Esophagus (tissue), 2 donors: Measurements from ENCODE around the gene ARAP2. TPM values are rescaled to one million over a fixed set of nuclear protein-coding genes. Genes with fewer than 3 reads are reported as not detected.

Experiments
- H3K27ac ChIP-seq, 2 donors: one replicate each; pipeline ENCODE4 v1.5.1; 2013; ENCODE audit warnings: low read depth in 2 of 2, mild to moderate bottlenecking in 2 of 2, inconsistent platforms in 1 of 2, low read length in 1 of 2, moderate library complexity in 1 of 2
- H3K27me3 ChIP-seq, 2 donors: one replicate each; pipeline ENCODE4 v1.6.1; 2013; ENCODE audit warnings: low read length in 2 of 2, control low read depth in 1 of 2, mild to moderate bottlenecking in 1 of 2; ENCODE audit not compliant: insufficient read depth in 2 of 2, control insufficient read depth in 1 of 2
- H3K36me3 ChIP-seq, 2 donors: one replicate each; pipeline ENCODE4 v1.6.1; 2013; ENCODE audit warnings: low read length in 1 of 2; ENCODE audit not compliant: control insufficient read depth in 2 of 2, insufficient read depth in 2 of 2
- H3K4me1 ChIP-seq, 2 donors: one replicate each; pipeline ENCODE4 v1.6.1; 2013; ENCODE audit warnings: low read length in 1 of 2; ENCODE audit not compliant: control insufficient read depth in 2 of 2, insufficient read depth in 2 of 2
- H3K4me3 ChIP-seq, 2 donors: one replicate each; pipeline ENCODE4 v1.5.1; 2013; ENCODE audit warnings: low read length in 2 of 2, mild to moderate bottlenecking in 2 of 2, low read depth in 1 of 2, moderate library complexity in 1 of 2
- H3K9me3 ChIP-seq, 2 donors: one replicate each; pipeline ENCODE4 v1.6.1; 2013; ENCODE audit warnings: mild to moderate bottlenecking in 2 of 2, low read depth in 1 of 2, low read length in 1 of 2, moderate library complexity in 1 of 2; ENCODE audit not compliant: control insufficient read depth in 2 of 2, insufficient read depth in 1 of 2
- WGBS, 2 donors: extraction: QIAGEN DNeasy Blood & Tissue Kit; methylation state at CpG; one replicate each; pipeline ENCODE4 v1.1.7; 2013; 5-methylcytosine and 5-hydroxymethylcytosine counted together
- polyA plus RNA-seq, 2 donors: library from polyadenylated mRNA; stranded (reverse); fragments of 200-250 nt; gene quantifications; one replicate each; pipeline ENCODE4 v1.2.3, GENCODE V29; 2013
- donor health status: healthy with polysubstance abuse.
- donor health status: Bipolar disorder and iron deficiency.

ARAP2 gene
- polyA plus RNA-seq, 2 donors = 7.4 to 7.5 TPM

GRCh38 chr4:36264207-36264826, 20.0 kb upstream of the ARAP2 start:
- 86 to 94% methylated on average over 2 of the region's 2 CpGs for WGBS, 2 donors
- H3K27ac ChIP-seq = no peak overlapping the region
- no peaks in the 10 kb centered on the region for H3K36me3 ChIP-seq
- H3K4me1 ChIP-seq = no peaks in the 10 kb centered on the region
- no peaks in the 10 kb centered on the region for H3K9me3 ChIP-seq
- H3K4me3 ChIP-seq = no peak overlapping the region
- no peaks in the 10 kb centered on the region for H3K27me3 ChIP-seq

GRCh38 chr4:36260731-36261130, 16.4 kb upstream of the ARAP2 start:
- WGBS, 2 donors = 76 to 79% methylated on average over 5 of the region's 5 CpGs
- H3K4me1 ChIP-seq = no peaks in the 10 kb centered on the region
- no peak overlapping the region for H3K27ac ChIP-seq
- no peak overlapping the region for H3K4me3 ChIP-seq
- no peaks in the 10 kb centered on the region for H3K9me3 ChIP-seq
- H3K36me3 ChIP-seq = no peaks in the 10 kb centered on the region
- no peaks in the 10 kb centered on the region for H3K27me3 ChIP-seq

GRCh38 chr4:36256398-36256891, 12.1 kb upstream of the ARAP2 start:
- H3K4me3 ChIP-seq = no peak overlapping the region
- no peak overlapping the region for H3K27ac ChIP-seq
- H3K9me3 ChIP-seq = no peaks in the 10 kb centered on the region
- H3K36me3 ChIP-seq = no peaks in the 10 kb centered on the region
- no peaks in the 10 kb centered on the region for H3K27me3 ChIP-seq
- H3K4me1 ChIP-seq = no peaks in the 10 kb centered on the region
- WGBS, 2 donors = 65 to 72% methylated on average over 6 of the region's 6 CpGs

DNA sequence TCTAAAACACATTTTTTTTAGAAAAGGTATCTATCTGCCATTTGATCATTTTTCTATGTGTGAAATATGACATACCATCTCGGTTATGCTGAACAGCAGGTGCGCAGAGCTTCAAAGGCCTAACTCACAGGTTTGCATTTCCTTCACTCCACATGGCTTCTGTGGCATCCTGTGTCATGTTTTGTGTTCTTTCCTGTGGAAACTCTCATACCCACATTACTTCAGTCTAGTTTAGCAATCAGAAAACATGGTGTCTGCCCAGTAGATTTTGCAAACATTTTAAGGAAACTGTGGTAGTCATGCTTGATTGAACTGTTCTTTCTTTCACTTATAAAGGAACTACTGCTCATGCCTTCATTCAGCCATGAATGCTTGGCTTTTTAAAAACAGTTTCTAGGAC, 11.3 kb upstream of the ARAP2 start:
- Histone ChIP-seq H3K4me3 (no peak overlapping the region), H3K27me3 (no peaks in the 10 kb centered on the region), H3K36me3 (no peaks in the 10 kb centered on the region), H3K4me1 (no peaks in the 10 kb centered on the region), H3K9me3 (no peaks in the 10 kb centered on the region), H3K27ac (no peak overlapping the region)
- 71 to 76% methylated on average over 2 of the region's 2 CpGs for WGBS, 2 donors

GRCh38 chr4:36254371-36254770, 10.1 kb upstream of the ARAP2 start:
- Histone ChIP-seq H3K4me1 (no peaks in the 10 kb centered on the region), H3K4me3 (no peak overlapping the region), H3K36me3 (no peaks in the 10 kb centered on the region), H3K27me3 (no peaks in the 10 kb centered on the region), H3K9me3 (no peaks in the 10 kb centered on the region), H3K27ac (no peak overlapping the region)
- WGBS, 2 donors = 83 to 87% methylated on average over 2 of the region's 2 CpGs

- Histone ChIP-seq H3K27ac (no peak overlapping the region), H3K36me3 (no peaks in the 10 kb centered on the region), H3K27me3 (no peaks in the 10 kb centered on the region), H3K4me1 (no peaks in the 10 kb centered on the region), H3K4me3 (no peak overlapping the region), H3K9me3 (no peaks in the 10 kb centered on the region)
- WGBS, 2 donors = 79 to 81% methylated on average over 2 of the region's 2 CpGs
These were observed 7.7 kb upstream of the ARAP2 start for GRCh38 chr4:36251983-36252382.

- no peak overlapping the region for H3K27ac ChIP-seq
- H3K27me3 ChIP-seq = no peaks in the 10 kb centered on the region
- no peak overlapping the region for H3K4me3 ChIP-seq
- no peaks in the 10 kb centered on the region for H3K4me1 ChIP-seq
- 66 to 82% methylated on average over 1 of the region's 1 CpG for WGBS, 2 donors
- H3K36me3 ChIP-seq = no peaks in the 10 kb centered on the region
- no peaks in the 10 kb centered on the region for H3K9me3 ChIP-seq
These were observed 5.3 kb upstream of the ARAP2 start for GRCh38 chr4:36249610-36250009.

DNA sequence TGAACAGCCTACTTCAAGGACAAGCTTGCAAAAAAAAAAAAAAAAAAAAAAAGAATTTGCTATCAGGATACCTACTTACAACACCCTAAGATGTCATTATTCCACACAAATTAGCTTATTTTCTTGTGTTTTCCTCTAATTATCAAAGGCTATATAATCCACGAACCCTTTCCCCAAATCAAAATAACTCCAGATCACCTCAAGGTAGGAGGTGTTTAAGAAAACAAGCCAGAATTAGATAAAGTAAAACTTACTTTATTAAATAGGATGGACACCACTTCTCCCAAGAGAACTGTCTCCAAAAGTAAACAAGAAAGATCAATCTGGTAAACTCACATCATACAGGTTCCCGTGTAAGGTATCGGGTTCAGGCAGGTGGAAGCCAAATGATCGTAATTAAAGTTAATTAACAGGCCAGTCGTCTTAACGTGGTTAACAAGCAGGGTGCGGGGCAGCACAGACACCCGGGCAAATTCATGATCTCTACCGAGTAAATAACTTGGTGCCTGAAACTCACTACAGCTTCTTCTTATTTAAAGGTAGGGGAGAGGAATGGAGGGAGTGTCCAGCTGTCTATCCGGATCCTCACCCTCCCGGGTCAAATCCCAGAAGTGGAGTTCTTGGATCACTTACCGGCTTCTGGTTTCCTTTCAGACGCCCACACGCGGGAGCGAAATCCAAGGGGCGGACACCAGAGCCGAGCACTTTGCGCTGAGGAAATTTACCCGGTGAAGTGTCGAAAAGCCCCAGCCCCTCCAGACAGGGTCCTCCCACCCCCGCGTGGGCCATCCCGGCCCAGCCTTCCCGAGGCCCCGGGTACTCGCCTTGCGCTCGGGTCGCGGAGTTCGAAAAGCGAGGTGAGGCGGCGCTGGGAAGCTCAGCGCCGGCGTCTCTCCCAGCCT, 708 bp downstream of the ARAP2 start:
- Histone ChIP-seq H3K27me3 (no peaks in the 10 kb centered on the region), H3K36me3 (no peaks in the 10 kb centered on the region), H3K4me3 (peak overlapping the region; percentile 77 to 91), H3K9me3 (no peaks in the 10 kb centered on the region), H3K4me1 (no peaks in the 10 kb centered on the region), H3K27ac (peak overlapping the region; percentile 97 to 100)
- WGBS, 2 donors = 1 to 2% methylated on average over 37 to 38 of the region's 38 CpGs

DNA sequence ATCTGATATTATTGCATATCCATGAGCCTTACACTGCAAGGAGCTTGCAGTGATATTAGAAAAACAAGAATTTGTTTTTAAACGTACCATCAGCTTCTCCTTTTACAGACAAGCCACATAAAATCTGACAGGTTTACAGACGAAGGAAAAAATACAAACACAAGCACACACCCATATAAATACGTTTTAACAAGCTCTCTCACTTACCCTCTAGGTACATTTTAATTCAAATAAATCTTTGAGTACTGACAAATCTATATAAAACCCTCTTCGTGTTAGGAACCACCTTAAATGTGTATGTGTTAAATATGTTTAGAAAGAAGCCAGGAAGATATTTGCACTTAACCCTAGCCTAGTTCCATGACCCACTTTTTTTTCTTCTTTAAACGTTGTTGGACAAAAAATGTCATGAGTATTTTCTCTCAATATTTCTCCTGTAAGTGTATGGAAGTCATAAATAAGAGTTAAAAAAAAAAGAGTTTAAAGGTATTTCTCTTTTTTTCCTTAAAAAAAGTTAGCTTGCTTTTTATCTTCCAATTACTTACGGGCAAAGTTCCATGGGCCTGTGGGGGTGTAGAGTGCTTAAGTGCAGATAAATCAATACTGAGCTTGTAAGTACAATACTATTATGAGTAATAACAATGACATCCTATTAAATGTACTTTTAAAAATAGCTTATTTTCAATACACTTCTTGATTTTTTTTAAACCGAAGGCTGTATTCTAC, 1.5 kb downstream of the ARAP2 start:
- Histone ChIP-seq H3K4me3 (peak overlapping the region in 1 of 2 donors; percentile 77), H3K36me3 (no peaks in the 10 kb centered on the region)
- WGBS, 2 donors = 16 to 24% methylated on average over 7 of the region's 7 CpGs

More for the DNA sequence above, 1.5 kb downstream of the ARAP2 start:
- H3K4me1 ChIP-seq = no peaks in the 10 kb centered on the region
- no peak overlapping the region for H3K27ac ChIP-seq
- H3K27me3 ChIP-seq = no peaks in the 10 kb centered on the region
- no peaks in the 10 kb centered on the region for H3K9me3 ChIP-seq
